Midbrain (tissue), 1 donor: ENCODE data around the gene SUPT4H1.
"Not testable (repeated sequence)": the region's sequence is repeated elsewhere in the genome, so short reads cannot be mapped to it uniquely, and the experiment has no call there.

Experiments
- DNase-seq: peaks from one replicate; lab custom pipeline; 2025; lab: John Stamatoyannopoulos, UW

Gene SUPT4H1

GRCh38 chr17:58351831-58352595 lies at the start of gene SUPT4H1:
SUPT4H1 (minus strand) TSS chr17:58352201; CDS start chr17:58352135, 66 bp downstream.
- DNase-seq: peak; percentile 94

- DNase-seq: no peak
Observed at GRCh38 chr17:58401287-58401686, 49.3 kb upstream of the SUPT4H1 start.

- no peak for DNase-seq
Observed at GRCh38 chr17:58400826-58401225, 48.8 kb upstream of the SUPT4H1 start.

- DNase-seq: no peak
Observed at GRCh38 chr17:58399974-58400373, 48.0 kb upstream of the SUPT4H1 start.

GRCh38 chr17:58398574-58399266 lies 46.7 kb upstream of the SUPT4H1 start:
- DNase-seq: no peak

GRCh38 chr17:58397421-58397820 lies 45.4 kb upstream of the SUPT4H1 start:
- DNase-seq: not testable (repeated sequence)

- no peak for DNase-seq
Observed at GRCh38 chr17:58396173-58396572, 44.2 kb upstream of the SUPT4H1 start.

- DNase-seq: no peak
Observed at GRCh38 chr17:58394534-58395223, 42.7 kb upstream of the SUPT4H1 start.

GRCh38 chr17:58391302-58391984 lies 39.4 kb upstream of the SUPT4H1 start:
- no peak for DNase-seq

- no peak for DNase-seq
Observed at GRCh38 chr17:58390884-58391283, 38.9 kb upstream of the SUPT4H1 start.

GRCh38 chr17:58388302-58389190 lies 36.5 kb upstream of the SUPT4H1 start:
- DNase-seq: no peak

GRCh38 chr17:58387834-58388233 lies 35.8 kb upstream of the SUPT4H1 start:
- no peak for DNase-seq

- DNase-seq: no peak
Observed at GRCh38 chr17:58386708-58387107, 34.7 kb upstream of the SUPT4H1 start.

GRCh38 chr17:58385359-58385899 lies 33.4 kb upstream of the SUPT4H1 start:
- DNase-seq: no peak

- DNase-seq: no peak
Observed at GRCh38 chr17:58384897-58385296, 32.9 kb upstream of the SUPT4H1 start.

- no peak for DNase-seq
Observed at GRCh38 chr17:58383892-58384462, 32.0 kb upstream of the SUPT4H1 start.

- DNase-seq: no peak
Observed at GRCh38 chr17:58382872-58383242, 30.9 kb upstream of the SUPT4H1 start.

GRCh38 chr17:58382108-58382871 lies 30.3 kb upstream of the SUPT4H1 start:
- no peak for DNase-seq

- DNase-seq: no peak
Observed at GRCh38 chr17:58381124-58382035, 29.4 kb upstream of the SUPT4H1 start.
